Measurements from ENCODE around the gene CENPP.

CENPP gene

DNA sequence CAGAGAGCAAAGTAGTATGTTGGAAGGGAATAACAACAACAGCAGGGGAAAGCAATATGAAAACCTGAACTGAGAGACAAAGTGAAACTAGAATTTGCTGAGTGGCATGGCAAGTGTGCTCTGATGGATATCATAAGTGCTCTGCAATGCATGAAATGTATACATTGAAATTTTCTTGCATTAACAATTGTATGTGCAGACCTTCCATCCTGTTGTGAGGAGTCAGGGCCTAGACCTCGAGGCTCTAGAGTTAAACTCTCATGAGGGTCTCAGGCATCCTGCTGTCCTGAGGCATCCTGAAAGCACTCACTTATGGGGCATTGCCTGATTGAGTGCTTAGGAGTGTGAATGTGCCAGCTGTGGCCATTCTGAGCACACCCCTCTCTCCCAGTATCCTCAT lies 208.9 kb downstream of the CENPP start:
- Histone ChIP-seq H3K36me3 (ENCODE audit: low read length) (no peaks in the 10 kb centered on the region), H2AFZ (ENCODE audit: low read depth, low read length, severe bottlenecking) (no peak overlapping the region), H3K9me2 (replicated peaks; ENCODE audit: insufficient read depth, low read length) (no peaks in the 10 kb centered on the region), H3F3A (ENCODE audit: insufficient read depth) (no peaks in the 10 kb centered on the region; the same call in 1 of the 2 replicates), H3K79me2 (ENCODE audit: insufficient read depth, low read length) (no peaks in the 10 kb centered on the region), H3K4me2 (ENCODE audit: low read depth, low read length, poor library complexity, severe bottlenecking) (peak overlapping the region; percentile 31), H3K9ac (ENCODE audit: low read length) (no peak overlapping the region), H3K27me3 (ENCODE audit: low read length) (no peaks in the 10 kb centered on the region), H3K27ac (ENCODE audit: low read depth, low read length) (no peak overlapping the region), H4K20me1 (ENCODE audit: low read depth, low read length) (no peaks in the 10 kb centered on the region), H3K4me3 (ENCODE audit: insufficient read depth, low read length, poor library complexity, severe bottlenecking) (no peak overlapping the region), H3K9me3 (ENCODE audit: insufficient read depth, low read length) (no peaks in the 10 kb centered on the region)
- no peak for TF ChIP-seq EZH2phosphoT487 (conservative IDR thresholded peaks at IDR 0.05; ENCODE audit: low read length)
- TF ChIP-seq CTCF (IDR thresholded peaks at IDR 0.05; ENCODE audit: insufficient read depth, low read length, poor library complexity, severe bottlenecking): no peak

DNA sequence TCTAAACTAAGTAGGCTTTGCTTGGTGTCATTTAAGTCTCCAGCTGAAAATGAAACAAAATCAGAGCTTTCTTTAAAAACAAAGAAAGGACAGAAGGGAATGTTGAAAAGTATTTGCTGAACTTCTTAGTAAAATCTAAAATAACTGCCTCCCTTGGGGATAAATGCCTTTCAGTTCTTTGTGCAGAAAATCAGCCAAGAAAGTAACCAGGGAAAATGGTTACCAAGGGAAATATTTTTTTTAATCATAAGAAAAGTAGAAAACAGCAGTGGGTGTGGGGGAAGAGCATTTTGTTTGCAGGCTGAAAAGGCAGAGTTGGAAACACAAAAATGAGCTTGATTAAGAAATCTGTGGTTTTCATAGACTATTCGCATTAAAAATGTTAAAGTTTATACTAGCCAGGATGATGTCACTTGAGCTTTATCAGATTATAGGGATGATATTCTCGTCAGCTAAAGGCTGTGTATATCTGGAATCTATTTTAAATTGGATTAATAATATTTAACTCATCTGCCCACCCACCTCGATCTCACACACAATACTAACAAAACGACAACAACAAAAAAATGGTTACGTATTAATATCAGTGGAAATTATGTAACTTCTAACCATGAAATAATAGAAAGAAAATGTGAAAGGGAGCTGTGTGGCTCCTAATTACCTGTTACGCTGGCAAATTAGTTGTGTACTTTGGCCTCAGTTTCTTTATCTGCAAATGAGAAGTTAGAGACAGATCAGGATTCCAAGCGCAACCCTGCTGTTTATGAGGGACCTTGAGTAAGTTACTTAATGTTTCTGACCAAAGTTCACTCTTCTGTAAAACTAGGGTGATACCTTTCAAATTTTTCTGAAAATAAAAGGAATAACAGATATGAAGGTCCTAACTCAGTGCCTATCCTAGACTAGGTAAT lies 210.4 kb downstream of the CENPP start, which contains the start of gene ECM2:
ECM2 (minus strand) TSS at position 51 of the 911 bp plus-strand sequence. CDS start 13,124 bp downstream, outside the sequence.
- Histone ChIP-seq H3K9me2 (replicated peaks; ENCODE audit: insufficient read depth, low read length) (no peaks in the 10 kb centered on the region), H2AFZ (ENCODE audit: low read depth, low read length, severe bottlenecking) (no peak within 1 kb of the TSS), H3F3A (ENCODE audit: insufficient read depth) (no peaks in the 10 kb centered on the region; the same call in 1 of the 2 replicates), H3K27me3 (ENCODE audit: low read length) (no peaks in the 10 kb centered on the region), H3K4me2 (ENCODE audit: low read depth, low read length, poor library complexity, severe bottlenecking) (peak within 1 kb of the TSS; percentile 31), H3K9me3 (ENCODE audit: insufficient read depth, low read length) (no peaks in the 10 kb centered on the region), H3K27ac (ENCODE audit: low read depth, low read length) (no peak within 1 kb of the TSS), H3K9ac (ENCODE audit: low read length) (no peak within 1 kb of the TSS), H3K4me3 (ENCODE audit: insufficient read depth, low read length, poor library complexity, severe bottlenecking) (no peak within 1 kb of the TSS), H3K36me3 (ENCODE audit: low read length) (no peaks in the 10 kb centered on the region), H3K79me2 (ENCODE audit: insufficient read depth, low read length) (no peaks in the 10 kb centered on the region), H4K20me1 (ENCODE audit: low read depth, low read length) (no peaks in the 10 kb centered on the region)
- TF ChIP-seq EZH2phosphoT487 (conservative IDR thresholded peaks at IDR 0.05; ENCODE audit: low read length): no peak
- no peak for TF ChIP-seq CTCF (IDR thresholded peaks at IDR 0.05; ENCODE audit: insufficient read depth, low read length, poor library complexity, severe bottlenecking)

DNA sequence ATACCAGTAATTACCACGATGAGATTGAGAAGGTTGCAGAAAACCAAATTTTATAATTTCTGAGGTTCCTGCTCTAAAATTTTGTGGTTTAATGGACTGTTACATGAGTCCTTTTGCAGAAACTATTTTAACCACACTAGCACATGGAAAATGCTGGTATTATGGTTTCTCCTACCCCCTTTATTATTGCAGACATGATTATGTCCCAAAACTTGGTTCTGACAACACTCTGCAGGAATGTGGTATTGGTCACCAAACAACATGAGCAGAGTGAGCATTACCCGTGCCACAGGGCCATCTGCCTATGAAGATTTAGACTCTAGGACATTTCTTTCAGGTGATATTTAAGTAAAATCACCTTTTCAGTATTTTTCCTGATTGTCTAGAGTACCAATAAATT lies 212.8 kb downstream of the CENPP start:
- Histone ChIP-seq H3K79me2 (ENCODE audit: insufficient read depth, low read length) (no peaks in the 10 kb centered on the region), H3K4me2 (ENCODE audit: low read depth, low read length, poor library complexity, severe bottlenecking) (no peak overlapping the region), H3K27ac (ENCODE audit: low read depth, low read length) (no peak overlapping the region), H3K9ac (ENCODE audit: low read length) (no peak overlapping the region), H4K20me1 (ENCODE audit: low read depth, low read length) (no peaks in the 10 kb centered on the region), H3K27me3 (ENCODE audit: low read length) (no peaks in the 10 kb centered on the region), H3K36me3 (ENCODE audit: low read length) (no peaks in the 10 kb centered on the region), H3F3A (ENCODE audit: insufficient read depth) (no peaks in the 10 kb centered on the region; the same call in 1 of the 2 replicates), H2AFZ (ENCODE audit: low read depth, low read length, severe bottlenecking) (no peak overlapping the region), H3K4me3 (ENCODE audit: insufficient read depth, low read length, poor library complexity, severe bottlenecking) (no peak overlapping the region), H3K9me2 (replicated peaks; ENCODE audit: insufficient read depth, low read length) (no peaks in the 10 kb centered on the region), H3K9me3 (ENCODE audit: insufficient read depth, low read length) (no peaks in the 10 kb centered on the region)
- TF ChIP-seq EZH2phosphoT487 (conservative IDR thresholded peaks at IDR 0.05; ENCODE audit: low read length) (no peak), CTCF (IDR thresholded peaks at IDR 0.05; ENCODE audit: insufficient read depth, low read length, poor library complexity, severe bottlenecking) (no peak)
